Gastrocnemius medialis (tissue), 4 donors: ENCODE data around the gene SFR1.

Source experiments
- CTCF ChIP-seq, 5 experiments: fragments of 450-650 bp in 3 of 5; fragments of 200-600 bp in 2 of 5; sonication (generic) in 2 of 5; IDR thresholded peaks in 4 of 5; conservative IDR thresholded peaks in 1 of 5; 1 replicate in 4 of 5; 2 replicates in 1 of 5; pipeline ENCODE4 v1.5.1; 2016 to 2019; ENCODE audit warnings: antibody characterized with exemption in 5 of 5, mild to moderate bottlenecking in 3 of 5, moderate library complexity in 3 of 5
- POLR2A ChIP-seq, 2 donors: fragments of 450-650 bp; IDR thresholded peaks; one replicate each; pipeline ENCODE4 v1.6.1; 2017; ENCODE audit warnings: antibody characterized with exemption in 2 of 2, mild to moderate bottlenecking in 2 of 2, moderate library complexity in 2 of 2

GRCh38 chr10:104081998-104082397, 40.0 kb upstream of the SFR1 start:
- no peak for TF ChIP-seq POLR2A (IDR thresholded peaks at IDR 0.05)
- no peak for TF ChIP-seq CTCF (IDR thresholded peaks at IDR 0.05 in 4 of 5, conservative IDR thresholded peaks at IDR 0.05 in 1 of 5)
